Mammary epithelial cell (primary cell): ENCODE data around the gene SLC17A2.

Source experiments
- CTCF ChIP-seq, 2 donors: IDR thresholded peaks in 1 of 2; conservative IDR thresholded peaks in 1 of 2; 2 replicates each; pipeline ENCODE4 v1.5.1; 2011 to 2012; ENCODE audit warnings: inconsistent platforms in 2 of 2, low read length in 2 of 2, mild to moderate bottlenecking in 2 of 2, control low read depth in 1 of 2, low read depth in 1 of 2; ENCODE audit not compliant: insufficient read depth in 1 of 2; ENCODE audit errors: extremely low read depth in 1 of 2
- EZH2 ChIP-seq: IDR thresholded peaks from 2 replicates; pipeline ENCODE4 v1.6.1; 2012; ENCODE audit warnings: low read length, inconsistent platforms, borderline replicate concordance

- TF ChIP-seq CTCF (conservative IDR thresholded peaks at IDR 0.05 in 1 of 2, IDR thresholded peaks at IDR 0.05 in 1 of 2; ENCODE audit: extremely low read depth in 1 of 2, insufficient read depth in 1 of 2, low read depth in 1 of 2, low read length in 2 of 2): no peak
- TF ChIP-seq EZH2: no peak
These were observed 56.4 kb downstream of the SLC17A2 start, which contains the start of gene SLC17A3 for GRCh38 chr6:25874118-25874517.
